ENCODE measurements around the gene NAPEPLD. TPM values are rescaled to one million over a fixed set of nuclear protein-coding genes. Genes with fewer than 3 reads are reported as not detected.

Gene NAPEPLD
- total and polyA plus RNA-seq, 2 donors (not counting 3 experiments of a cell fraction or from before 2014, with no cell fraction given), result 2.6 to 6.7 TPM

DNA sequence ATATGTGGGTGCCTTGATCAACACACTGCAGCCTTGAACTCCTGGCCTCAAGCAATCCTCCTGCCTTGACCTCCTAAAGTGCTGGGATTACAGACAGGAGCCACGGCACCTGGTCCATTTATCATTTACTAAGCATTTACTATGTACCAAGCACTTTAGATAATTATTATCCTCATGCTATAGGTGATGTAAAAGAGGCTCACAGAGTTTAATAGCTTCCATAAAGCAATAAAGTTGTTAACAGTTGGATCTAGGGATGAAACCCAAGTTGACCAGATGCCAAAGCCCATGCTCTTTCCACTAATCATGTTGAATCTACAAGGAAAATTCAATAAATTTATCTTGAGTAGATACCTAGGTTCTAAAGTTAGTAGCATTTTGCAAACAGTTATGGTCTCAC lies 5.0 kb downstream of the NAPEPLD start:
- Histone ChIP-seq H3K4me2 (ENCODE audit: insufficient read depth, low read length) (no peak overlapping the region), H2AFZ (ENCODE audit: low read depth, low read length) (no peak overlapping the region), H4K20me1 (replicated peaks; ENCODE audit: control insufficient read depth, extremely low read depth, insufficient read depth, low read length) (no peaks in the 10 kb centered on the region), H3K27ac (ENCODE audit: insufficient read depth, low read depth, low read length) (no peak overlapping the region), H3K9me1 (replicated peaks; ENCODE audit: control insufficient read depth, extremely low read depth, insufficient read depth, low read length) (no peaks in the 10 kb centered on the region), H3K9ac (replicated peaks; ENCODE audit: extremely low read depth, insufficient read depth, low read length) (no peak overlapping the region), H3K4me1 (ENCODE audit: control insufficient read depth, extremely low read depth, insufficient read depth, low read length) (peaks cover 20% of the 10 kb centered on the region), H3K79me2 (ENCODE audit: control insufficient read depth, insufficient read depth, low read length) (peaks cover 35% of the 10 kb centered on the region), H3K9me3 (replicated peaks; ENCODE audit: control insufficient read depth, insufficient read depth, low read length) (no peaks in the 10 kb centered on the region), H3K4me3 (replicated peaks in 1 of 3; ENCODE audit: insufficient read depth in 1 of 3, low read depth in 1 of 3, low read length in 3 of 3) (no peak overlapping the region), H3K27me3 (ENCODE audit: control insufficient read depth in 2 of 2, insufficient read depth in 2 of 2, low read length in 2 of 2) (no peaks in the 10 kb centered on the region), H3K36me3 (ENCODE audit: control insufficient read depth in 2 of 2, extremely low read depth in 1 of 2, insufficient read depth in 2 of 2, low read length in 2 of 2) (no peaks in the 10 kb centered on the region)
- intact Hi-C loops (cut with micrococcal nuclease), result no loop called here
- FAIRE-seq, result no peak
- ChIA-PET CTCF (no interaction called here), POLR2A (no interaction called here)
- no TSS peak for BruUV-seq (replicated peaks)
- no peak for TF ChIP-seq GATA2 (IDR thresholded peaks at IDR 0.05; ENCODE audit: insufficient read depth, insufficient read length, low read depth, low read length)
- TF ChIP-seq, protein P1, sequence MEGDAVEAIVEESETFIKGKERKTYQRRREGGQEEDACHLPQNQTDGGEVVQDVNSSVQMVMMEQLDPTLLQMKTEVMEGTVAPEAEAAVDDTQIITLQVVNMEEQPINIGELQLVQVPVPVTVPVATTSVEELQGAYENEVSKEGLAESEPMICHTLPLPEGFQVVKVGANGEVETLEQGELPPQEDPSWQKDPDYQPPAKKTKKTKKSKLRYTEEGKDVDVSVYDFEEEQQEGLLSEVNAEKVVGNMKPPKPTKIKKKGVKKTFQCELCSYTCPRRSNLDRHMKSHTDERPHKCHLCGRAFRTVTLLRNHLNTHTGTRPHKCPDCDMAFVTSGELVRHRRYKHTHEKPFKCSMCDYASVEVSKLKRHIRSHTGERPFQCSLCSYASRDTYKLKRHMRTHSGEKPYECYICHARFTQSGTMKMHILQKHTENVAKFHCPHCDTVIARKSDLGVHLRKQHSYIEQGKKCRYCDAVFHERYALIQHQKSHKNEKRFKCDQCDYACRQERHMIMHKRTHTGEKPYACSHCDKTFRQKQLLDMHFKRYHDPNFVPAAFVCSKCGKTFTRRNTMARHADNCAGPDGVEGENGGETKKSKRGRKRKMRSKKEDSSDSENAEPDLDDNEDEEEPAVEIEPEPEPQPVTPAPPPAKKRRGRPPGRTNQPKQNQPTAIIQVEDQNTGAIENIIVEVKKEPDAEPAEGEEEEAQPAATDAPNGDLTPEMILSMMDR (IDR thresholded peaks at IDR 0.05; ENCODE audit: extremely low read depth in 1 of 2, insufficient read depth in 1 of 2, low read depth in 1 of 2, low read length in 2 of 2), result no peak
- TF ChIP-seq FOS (IDR thresholded peaks at IDR 0.05; ENCODE audit: borderline replicate concordance, insufficient read depth, low read length), result no peak
- no peak for TF ChIP-seq EZH2 (IDR thresholded peaks at IDR 0.05; ENCODE audit: borderline replicate concordance, low read depth, low read length, severe bottlenecking)
- no peak for TF ChIP-seq POLR2A (IDR thresholded peaks at IDR 0.05; ENCODE audit: low read depth, low read length)
- no peak for TF ChIP-seq JUN (IDR thresholded peaks at IDR 0.05; ENCODE audit: borderline replicate concordance, insufficient read depth, insufficient read length, low read depth)
- TF ChIP-seq, protein P2, sequence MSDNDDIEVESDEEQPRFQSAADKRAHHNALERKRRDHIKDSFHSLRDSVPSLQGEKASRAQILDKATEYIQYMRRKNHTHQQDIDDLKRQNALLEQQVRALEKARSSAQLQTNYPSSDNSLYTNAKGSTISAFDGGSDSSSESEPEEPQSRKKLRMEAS (IDR thresholded peaks at IDR 0.05; ENCODE audit: insufficient read depth, insufficient read length), result no peak
- no peak for TF ChIP-seq POLR2AphosphoS5 (IDR thresholded peaks at IDR 0.05; ENCODE audit: insufficient read depth, low read depth, low read length)
- no peak for TF ChIP-seq MYC (IDR thresholded peaks at IDR 0.05; ENCODE audit: low read depth, low read length)
- dilution Hi-C loops (cut with MboI; ENCODE audit: extremely low pct_ligation_motif_present, low sequenced_read_pairs), result no loop called here
- DNase-seq (ENCODE audit: low read depth, low spot score), result no peak

Measured in endothelial cell of umbilical vein (primary cell).